Measurements from ENCODE around the gene LDLRAP1.

LDLRAP1 gene

DNA sequence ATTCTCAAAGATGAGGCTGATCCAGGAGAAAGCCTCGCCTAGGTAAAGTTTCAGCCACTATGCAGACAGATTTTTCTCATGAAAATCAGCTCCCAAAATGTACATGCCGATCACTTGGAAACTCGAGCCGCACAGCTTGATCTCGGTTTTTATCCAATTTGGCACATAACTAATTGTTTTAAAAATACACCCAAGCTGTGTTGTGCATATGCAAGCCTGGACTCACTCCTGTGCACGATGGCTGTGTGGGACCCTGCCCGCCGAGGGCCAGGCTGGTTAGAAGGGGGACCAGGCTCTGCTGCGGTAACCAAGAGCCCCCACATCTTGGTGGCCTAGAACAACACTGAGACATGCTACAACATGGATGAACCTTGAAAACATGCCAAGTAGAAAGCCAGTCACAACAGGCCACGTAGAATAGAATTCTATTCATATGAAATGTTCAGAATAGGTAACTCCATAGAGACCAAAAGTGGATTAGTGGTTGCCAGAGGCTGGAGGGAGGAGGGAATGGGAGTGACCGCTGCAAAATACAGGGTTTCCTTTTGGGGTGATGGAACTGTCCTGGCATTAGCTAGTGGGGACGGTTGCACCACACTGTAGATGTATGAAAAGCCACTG is 16.1 kb upstream of the LDLRAP1 start:
- TF ChIP-seq, protein P1, sequence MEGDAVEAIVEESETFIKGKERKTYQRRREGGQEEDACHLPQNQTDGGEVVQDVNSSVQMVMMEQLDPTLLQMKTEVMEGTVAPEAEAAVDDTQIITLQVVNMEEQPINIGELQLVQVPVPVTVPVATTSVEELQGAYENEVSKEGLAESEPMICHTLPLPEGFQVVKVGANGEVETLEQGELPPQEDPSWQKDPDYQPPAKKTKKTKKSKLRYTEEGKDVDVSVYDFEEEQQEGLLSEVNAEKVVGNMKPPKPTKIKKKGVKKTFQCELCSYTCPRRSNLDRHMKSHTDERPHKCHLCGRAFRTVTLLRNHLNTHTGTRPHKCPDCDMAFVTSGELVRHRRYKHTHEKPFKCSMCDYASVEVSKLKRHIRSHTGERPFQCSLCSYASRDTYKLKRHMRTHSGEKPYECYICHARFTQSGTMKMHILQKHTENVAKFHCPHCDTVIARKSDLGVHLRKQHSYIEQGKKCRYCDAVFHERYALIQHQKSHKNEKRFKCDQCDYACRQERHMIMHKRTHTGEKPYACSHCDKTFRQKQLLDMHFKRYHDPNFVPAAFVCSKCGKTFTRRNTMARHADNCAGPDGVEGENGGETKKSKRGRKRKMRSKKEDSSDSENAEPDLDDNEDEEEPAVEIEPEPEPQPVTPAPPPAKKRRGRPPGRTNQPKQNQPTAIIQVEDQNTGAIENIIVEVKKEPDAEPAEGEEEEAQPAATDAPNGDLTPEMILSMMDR (IDR thresholded peaks at IDR 0.05; ENCODE audit: unreplicated experiment in 3 of 3), result no peak
- Mint-ChIP-seq H3K4me1 (peaks cover 3% of the 10 kb centered on the region), H3K27me3 (ENCODE audit: low read depth) (peaks cover 8% of the 10 kb centered on the region), H3K36me3 (ENCODE audit: low read depth) (no peaks in the 10 kb centered on the region), H3K9me3 (peaks cover 7% of the 10 kb centered on the region), H3K4me3 (no peak overlapping the region), H3K27ac (no peak overlapping the region)

DNA sequence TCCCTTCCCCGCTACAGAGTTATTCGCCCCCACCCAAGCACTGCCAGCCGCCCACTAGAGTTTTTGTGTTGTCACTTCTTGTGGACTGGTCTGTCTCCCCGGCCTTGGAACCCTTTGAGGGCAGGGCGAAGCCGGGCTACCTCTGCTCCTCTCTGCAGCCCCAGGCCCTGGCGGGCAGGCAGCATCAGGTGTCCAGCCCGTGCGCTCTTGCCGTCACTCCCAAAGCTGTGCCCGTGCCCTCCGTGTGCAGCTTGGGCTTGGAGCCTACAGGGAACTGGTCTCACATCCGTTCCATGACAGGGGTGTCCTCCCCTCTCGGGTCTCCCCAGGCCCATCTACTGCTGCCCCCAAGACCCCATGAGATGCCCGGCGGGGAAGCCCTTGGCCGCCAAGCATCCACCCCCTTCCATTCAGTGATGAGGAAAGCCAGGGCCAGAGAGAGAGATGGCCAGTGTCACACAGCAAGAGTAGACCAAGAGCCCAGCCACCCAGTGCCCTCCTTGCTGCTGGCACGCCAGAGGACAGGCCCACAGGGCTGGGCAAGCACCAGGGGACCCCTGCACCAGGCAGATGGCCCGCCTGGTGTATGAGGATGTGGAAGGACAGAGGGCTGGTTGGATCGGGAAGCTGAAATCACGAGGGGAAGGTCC is 15.3 kb upstream of the LDLRAP1 start:
- H3K36me3 Mint-ChIP-seq (ENCODE audit: low read depth), result no peaks in the 10 kb centered on the region
- TF ChIP-seq, protein P1 (IDR thresholded peaks at IDR 0.05; ENCODE audit: unreplicated experiment in 3 of 3), result no peak
- H3K4me1 Mint-ChIP-seq, result no peaks in the 10 kb centered on the region
- peaks cover 15% of the 10 kb centered on the region for H3K27me3 Mint-ChIP-seq (ENCODE audit: low read depth)
- H3K9me3 Mint-ChIP-seq, result peaks cover 7% of the 10 kb centered on the region
- no peak overlapping the region for H3K27ac Mint-ChIP-seq
- no peak overlapping the region for H3K4me3 Mint-ChIP-seq

- Mint-ChIP-seq H3K36me3 (ENCODE audit: low read depth) (no peaks in the 10 kb centered on the region), H3K4me1 (no peaks in the 10 kb centered on the region), H3K9me3 (peaks cover 7% of the 10 kb centered on the region), H3K27me3 (ENCODE audit: low read depth) (peaks cover 15% of the 10 kb centered on the region), H3K27ac (no peak overlapping the region), H3K4me3 (no peak overlapping the region)
- TF ChIP-seq, protein P1 (IDR thresholded peaks at IDR 0.05; ENCODE audit: unreplicated experiment in 3 of 3), result no peak
These were observed 14.4 kb upstream of the LDLRAP1 start for GRCh38 chr1:25528881-25529517.

DNA sequence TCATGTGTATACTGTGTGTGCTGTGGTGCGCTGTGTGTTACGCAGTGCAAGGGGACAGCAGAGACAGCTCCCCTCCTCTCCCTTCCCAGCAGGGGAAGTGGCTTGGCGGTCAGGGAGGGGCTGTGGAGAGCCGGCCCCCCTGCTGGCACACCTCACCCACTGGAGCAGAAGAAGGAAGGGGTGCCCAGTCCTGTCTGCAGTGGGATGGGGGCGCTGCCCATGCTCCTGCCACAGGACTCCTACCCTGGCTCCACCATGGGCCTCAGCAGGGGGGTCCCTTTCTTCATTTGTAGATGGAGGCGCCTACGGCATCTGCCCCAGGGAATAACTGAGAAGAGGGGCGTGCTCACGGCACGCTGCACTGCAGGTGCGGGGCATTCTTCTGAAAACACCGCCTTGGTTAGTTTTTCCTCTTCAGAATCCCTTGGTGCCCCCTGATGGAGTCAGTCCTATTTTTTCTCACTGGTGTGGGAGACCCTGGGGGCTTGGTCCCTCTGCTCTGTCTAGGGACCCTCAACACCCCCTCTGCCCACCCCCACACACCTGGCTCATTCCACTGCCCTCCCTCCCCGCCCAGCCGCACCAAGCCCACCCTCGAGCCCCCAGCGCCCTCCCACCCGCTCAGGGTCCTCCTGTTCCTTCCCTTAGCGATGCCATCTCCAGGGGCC is 13.8 kb upstream of the LDLRAP1 start:
- H3K27ac Mint-ChIP-seq, result no peak overlapping the region
- TF ChIP-seq, protein P1 (IDR thresholded peaks at IDR 0.05; ENCODE audit: unreplicated experiment in 3 of 3), result no peak
- H3K4me1 Mint-ChIP-seq, result no peaks in the 10 kb centered on the region
- H3K27me3 Mint-ChIP-seq (ENCODE audit: low read depth), result peaks cover 15% of the 10 kb centered on the region
- no peak overlapping the region for H3K4me3 Mint-ChIP-seq
- peaks cover 7% of the 10 kb centered on the region for H3K9me3 Mint-ChIP-seq
- H3K36me3 Mint-ChIP-seq (ENCODE audit: low read depth), result no peaks in the 10 kb centered on the region

GRCh38 chr1:25530186-25531081 is 13.0 kb upstream of the LDLRAP1 start:
- Mint-ChIP-seq H3K4me1 (no peaks in the 10 kb centered on the region), H3K36me3 (ENCODE audit: low read depth) (no peaks in the 10 kb centered on the region), H3K27me3 (ENCODE audit: low read depth) (peaks cover 15% of the 10 kb centered on the region), H3K4me3 (no peak overlapping the region), H3K9me3 (peaks cover 4% of the 10 kb centered on the region), H3K27ac (no peak overlapping the region)
- TF ChIP-seq, protein P1 (IDR thresholded peaks at IDR 0.05; ENCODE audit: unreplicated experiment in 3 of 3), result no peak
